Measurements from ENCODE around the gene MNX1.

Gene MNX1

DNA sequence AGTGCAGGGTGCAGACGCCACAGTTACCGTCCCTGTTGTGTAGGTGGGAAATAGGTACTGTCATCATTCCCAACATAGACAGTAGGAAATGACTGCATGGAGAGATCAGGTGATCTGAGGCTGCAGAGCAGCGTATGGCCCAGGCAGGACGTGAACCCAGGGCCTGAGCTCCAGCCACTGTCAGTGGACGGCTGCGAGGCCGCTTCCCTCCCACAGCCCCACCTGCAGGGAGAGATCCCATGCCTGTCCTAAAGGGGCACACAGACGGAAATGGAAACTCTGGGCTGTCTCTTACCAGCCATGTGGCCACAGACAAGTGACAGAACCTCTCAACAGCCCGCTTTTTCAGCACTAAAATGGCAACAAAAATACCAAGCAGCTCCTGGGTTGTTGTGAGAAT, 44.5 kb upstream of the MNX1 start:
- Histone ChIP-seq H3K27me3 (ENCODE audit: insufficient read depth, poor library complexity, severe bottlenecking) (no peaks in the 10 kb centered on the region), H3K4me3 (replicated peaks; ENCODE audit: insufficient read depth, low read length) (no peak overlapping the region), H3K27ac (replicated peaks) (no peak overlapping the region)
- DNase-seq (ENCODE audit: low read depth in 1 of 2, low spot score in 1 of 2): no peak
- no peak for TF ChIP-seq GABPA (IDR thresholded peaks at IDR 0.05; ENCODE audit: low read depth)
- no peak for TF ChIP-seq POLR2AphosphoS5 (IDR thresholded peaks at IDR 0.05; ENCODE audit: low read depth)
- no peak for TF ChIP-seq CTCF (IDR thresholded peaks at IDR 0.05; ENCODE audit: insufficient read depth, low read length)
- TF ChIP-seq, protein P1, sequence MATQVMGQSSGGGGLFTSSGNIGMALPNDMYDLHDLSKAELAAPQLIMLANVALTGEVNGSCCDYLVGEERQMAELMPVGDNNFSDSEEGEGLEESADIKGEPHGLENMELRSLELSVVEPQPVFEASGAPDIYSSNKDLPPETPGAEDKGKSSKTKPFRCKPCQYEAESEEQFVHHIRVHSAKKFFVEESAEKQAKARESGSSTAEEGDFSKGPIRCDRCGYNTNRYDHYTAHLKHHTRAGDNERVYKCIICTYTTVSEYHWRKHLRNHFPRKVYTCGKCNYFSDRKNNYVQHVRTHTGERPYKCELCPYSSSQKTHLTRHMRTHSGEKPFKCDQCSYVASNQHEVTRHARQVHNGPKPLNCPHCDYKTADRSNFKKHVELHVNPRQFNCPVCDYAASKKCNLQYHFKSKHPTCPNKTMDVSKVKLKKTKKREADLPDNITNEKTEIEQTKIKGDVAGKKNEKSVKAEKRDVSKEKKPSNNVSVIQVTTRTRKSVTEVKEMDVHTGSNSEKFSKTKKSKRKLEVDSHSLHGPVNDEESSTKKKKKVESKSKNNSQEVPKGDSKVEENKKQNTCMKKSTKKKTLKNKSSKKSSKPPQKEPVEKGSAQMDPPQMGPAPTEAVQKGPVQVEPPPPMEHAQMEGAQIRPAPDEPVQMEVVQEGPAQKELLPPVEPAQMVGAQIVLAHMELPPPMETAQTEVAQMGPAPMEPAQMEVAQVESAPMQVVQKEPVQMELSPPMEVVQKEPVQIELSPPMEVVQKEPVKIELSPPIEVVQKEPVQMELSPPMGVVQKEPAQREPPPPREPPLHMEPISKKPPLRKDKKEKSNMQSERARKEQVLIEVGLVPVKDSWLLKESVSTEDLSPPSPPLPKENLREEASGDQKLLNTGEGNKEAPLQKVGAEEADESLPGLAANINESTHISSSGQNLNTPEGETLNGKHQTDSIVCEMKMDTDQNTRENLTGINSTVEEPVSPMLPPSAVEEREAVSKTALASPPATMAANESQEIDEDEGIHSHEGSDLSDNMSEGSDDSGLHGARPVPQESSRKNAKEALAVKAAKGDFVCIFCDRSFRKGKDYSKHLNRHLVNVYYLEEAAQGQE (IDR thresholded peaks at IDR 0.05; ENCODE audit: insufficient replicate concordance, low read depth): no peak
- no peak for TF ChIP-seq SPI1 (IDR thresholded peaks at IDR 0.05; ENCODE audit: borderline replicate concordance, low read depth)

- TF ChIP-seq SPI1 (IDR thresholded peaks at IDR 0.05; ENCODE audit: borderline replicate concordance, low read depth): no peak
- TF ChIP-seq CTCF (IDR thresholded peaks at IDR 0.05; ENCODE audit: insufficient read depth, low read length): no peak
- TF ChIP-seq, protein P1 (IDR thresholded peaks at IDR 0.05; ENCODE audit: insufficient replicate concordance, low read depth): no peak
- no peak for TF ChIP-seq POLR2AphosphoS5 (IDR thresholded peaks at IDR 0.05; ENCODE audit: low read depth)
- no peak for TF ChIP-seq GABPA (IDR thresholded peaks at IDR 0.05; ENCODE audit: low read depth)
- Histone ChIP-seq H3K4me3 (replicated peaks; ENCODE audit: insufficient read depth, low read length) (no peak overlapping the region), H3K27ac (replicated peaks) (no peak overlapping the region), H3K27me3 (ENCODE audit: insufficient read depth, poor library complexity, severe bottlenecking) (no peaks in the 10 kb centered on the region)
- DNase-seq (ENCODE audit: low read depth in 1 of 2, low spot score in 1 of 2): no peak
Observed at GRCh38 chr7:157053118-157053517, 42.7 kb upstream of the MNX1 start.

DNA sequence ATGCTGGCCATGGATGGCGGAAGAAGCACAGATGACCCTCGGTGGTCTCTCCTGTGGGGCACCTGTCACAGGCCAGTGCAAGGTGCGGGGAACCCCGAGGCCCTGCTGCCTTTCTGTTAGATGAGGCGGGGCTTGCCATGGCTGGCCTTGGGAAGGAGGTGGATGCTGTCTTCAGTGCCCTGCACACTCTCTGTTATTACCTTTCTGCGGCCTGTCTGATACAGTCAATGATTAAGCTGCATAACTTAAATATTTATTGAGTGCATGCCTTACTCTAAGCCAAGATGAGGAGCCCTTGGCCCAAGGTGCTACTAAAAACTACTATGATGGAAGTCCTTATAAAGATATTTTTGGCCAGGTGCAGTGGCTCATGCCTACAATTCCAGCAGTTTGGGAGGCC, 36.7 kb upstream of the MNX1 start:
- TF ChIP-seq, protein P1 (IDR thresholded peaks at IDR 0.05; ENCODE audit: insufficient replicate concordance, low read depth): no peak
- TF ChIP-seq CTCF (IDR thresholded peaks at IDR 0.05; ENCODE audit: insufficient read depth, low read length) (no peak), SPI1 (IDR thresholded peaks at IDR 0.05; ENCODE audit: borderline replicate concordance, low read depth) (no peak), GABPA (IDR thresholded peaks at IDR 0.05; ENCODE audit: low read depth) (no peak), POLR2AphosphoS5 (IDR thresholded peaks at IDR 0.05; ENCODE audit: low read depth) (no peak)
- H3K27ac ChIP-seq (replicated peaks): no peak overlapping the region
- no peak for DNase-seq (ENCODE audit: low read depth in 1 of 2, low spot score in 1 of 2)

More for the DNA sequence above, 36.7 kb upstream of the MNX1 start:
- Histone ChIP-seq H3K27me3 (ENCODE audit: insufficient read depth, poor library complexity, severe bottlenecking) (no peaks in the 10 kb centered on the region), H3K4me3 (replicated peaks; ENCODE audit: insufficient read depth, low read length) (no peak overlapping the region)
